H9 (cell line): ENCODE measurements around the gene ST3GAL6. TPM values are rescaled to one million over a fixed set of nuclear protein-coding genes. Genes with fewer than 3 reads are reported as not detected.

Experiments
- DNase-seq: peaks from one replicate; pipeline ENCODE4 v3.0.0-alpha.2; 2017
- H2AFZ ChIP-seq: one replicate; pipeline ENCODE4 v1.6.1; 2013; ENCODE audit warnings: mild to moderate bottlenecking, low read length, control low read depth, moderate library complexity
- H2AK5ac ChIP-seq: 2 replicates; pipeline ENCODE4 v1.6.1; 2013; ENCODE audit warnings: low read length, control low read depth, mixed read lengths; ENCODE audit not compliant: insufficient read length
- H2BK120ac ChIP-seq: one replicate; pipeline ENCODE4 v1.6.1; 2013; ENCODE audit warnings: low read depth, mild to moderate bottlenecking, low read length, control low read depth, inconsistent platforms; ENCODE audit not compliant: poor library complexity, severe bottlenecking
- H2BK12ac ChIP-seq: 2 replicates; pipeline ENCODE4 v1.6.1; 2013; ENCODE audit warnings: low read length, control low read depth, mixed read lengths, low read depth; ENCODE audit not compliant: insufficient read length
- H2BK15ac ChIP-seq: 2 replicates; pipeline ENCODE4 v1.6.1; 2013; ENCODE audit warnings: low read depth, low read length, control low read depth
- H2BK20ac ChIP-seq: one replicate; pipeline ENCODE4 v1.6.1; 2013; ENCODE audit warnings: low read depth, mild to moderate bottlenecking, low read length, control low read depth, inconsistent platforms; ENCODE audit not compliant: poor library complexity, severe bottlenecking
- H2BK5ac ChIP-seq: 2 replicates; pipeline ENCODE4 v1.6.1; 2013; ENCODE audit warnings: low read length, control low read depth, mixed read lengths; ENCODE audit not compliant: insufficient read length
- H3K14ac ChIP-seq: 2 replicates; pipeline ENCODE4 v1.6.1; 2013; ENCODE audit warnings: low read length, control low read depth; ENCODE audit not compliant: insufficient read depth
- H3K18ac ChIP-seq: 2 replicates; pipeline ENCODE4 v1.6.1; 2013; ENCODE audit warnings: low read depth, mild to moderate bottlenecking, mixed read lengths, low read length, control low read depth; ENCODE audit not compliant: insufficient read length
- H3K23ac ChIP-seq: 2 replicates; pipeline ENCODE4 v1.6.1; 2013; ENCODE audit warnings: low read length, control low read depth, mixed read lengths, low read depth; ENCODE audit not compliant: insufficient read length
- H3K23me2 ChIP-seq: 2 replicates; pipeline ENCODE4 v1.6.1; 2013; ENCODE audit warnings: low read depth, mild to moderate bottlenecking, mixed read lengths, low read length, control low read depth; ENCODE audit not compliant: insufficient read length, poor library complexity, severe bottlenecking
- H3K27ac ChIP-seq: 2 replicates; pipeline ENCODE4 v1.5.1; 2013; ENCODE audit warnings: low read length, control low read depth, mixed read lengths, low read depth; ENCODE audit not compliant: insufficient read length
- H3K27me3 ChIP-seq: 2 replicates; pipeline ENCODE4 v1.6.1; 2013; ENCODE audit warnings: low read length, control low read depth, inconsistent platforms; ENCODE audit not compliant: insufficient read depth
- H3K4ac ChIP-seq: 2 replicates; pipeline ENCODE4 v1.6.1; 2013; ENCODE audit warnings: low read depth, mild to moderate bottlenecking, control low read depth, inconsistent platforms, low read length, moderate library complexity
- H3K4me1 ChIP-seq: 2 replicates; pipeline ENCODE4 v1.6.1; 2013; ENCODE audit warnings: low read length, control low read depth, inconsistent platforms; ENCODE audit not compliant: insufficient read depth
- H3K4me2 ChIP-seq: 2 replicates; pipeline ENCODE4 v1.6.1; 2013; ENCODE audit warnings: low read length, control low read depth, mixed read lengths; ENCODE audit not compliant: insufficient read length, insufficient read depth
- H3K56ac ChIP-seq: 2 replicates; pipeline ENCODE4 v1.6.1; 2013; ENCODE audit warnings: low read depth, mild to moderate bottlenecking, mixed read lengths, low read length, control low read depth; ENCODE audit not compliant: insufficient read length
- H3K79me1 ChIP-seq: 2 replicates; pipeline ENCODE4 v1.6.1; 2013; ENCODE audit warnings: low read depth, mild to moderate bottlenecking, moderate library complexity, low read length, control low read depth, inconsistent platforms; ENCODE audit not compliant: insufficient read depth, poor library complexity, severe bottlenecking
- H3K79me2 ChIP-seq: 2 replicates; pipeline ENCODE4 v1.6.1; 2013; ENCODE audit warnings: low read length, control low read depth, inconsistent platforms; ENCODE audit not compliant: insufficient read depth
- H3K9ac ChIP-seq: 2 replicates; pipeline ENCODE4 v1.6.1; 2013; ENCODE audit warnings: low read length, control low read depth, mixed read lengths; ENCODE audit not compliant: insufficient read length; ENCODE audit errors: extremely low read depth
- H3K9me3 ChIP-seq: one replicate; pipeline ENCODE4 v1.6.1; 2013; ENCODE audit warnings: low read depth, low read length, inconsistent platforms; ENCODE audit not compliant: control insufficient read depth
- H3T11ph ChIP-seq: one replicate; pipeline ENCODE4 v1.6.1; 2013; ENCODE audit warnings: mild to moderate bottlenecking, low read length, control low read depth, inconsistent platforms
- H4K20me1 ChIP-seq: one replicate; pipeline ENCODE4 v1.6.1; 2013; ENCODE audit not compliant: control insufficient read depth, insufficient read length, insufficient read depth
- H4K5ac ChIP-seq: 2 replicates; pipeline ENCODE4 v1.6.1; 2013; ENCODE audit warnings: low read depth, mild to moderate bottlenecking, mixed read lengths, low read length, control low read depth; ENCODE audit not compliant: insufficient read length
- H4K8ac ChIP-seq: replicated peaks from 2 replicates; pipeline ENCODE4 v1.6.1; 2013; ENCODE audit warnings: low read length, control low read depth, mixed read lengths, low read depth; ENCODE audit not compliant: insufficient read length
- H4K91ac ChIP-seq: 2 replicates; pipeline ENCODE4 v1.6.1; 2013; ENCODE audit warnings: low read depth, mild to moderate bottlenecking, moderate library complexity, mixed read lengths, low read length, control low read depth; ENCODE audit not compliant: insufficient read length
- H3K27ac Mint-ChIP-seq, 3 experiments: 2 replicates in 2 of 3; 3 replicates in 1 of 3; pipeline ENCODE4 v1.8.0; 2020 to 2021; ENCODE audit warnings: mixed read lengths in 3 of 3, mild to moderate bottlenecking in 1 of 3, moderate library complexity in 1 of 3
- H3K27me3 Mint-ChIP-seq: 2 replicates; pipeline ENCODE4 v1.8.0; 2021; ENCODE audit warnings: low read depth, mild to moderate bottlenecking, moderate library complexity, mixed read lengths
- H3K36me3 Mint-ChIP-seq, 3 experiments: 2 replicates in 2 of 3; 3 replicates in 1 of 3; pipeline ENCODE4 v1.8.0; 2020 to 2021; ENCODE audit warnings: low read depth in 3 of 3, mixed read lengths in 3 of 3; ENCODE audit not compliant: insufficient read depth in 1 of 3
- H3K4me1 Mint-ChIP-seq, 2 experiments: 2 replicates each; pipeline ENCODE4 v1.8.0; 2020; ENCODE audit warnings: mixed read lengths in 2 of 2
- H3K4me3 Mint-ChIP-seq, 2 experiments: 2 replicates in 1 of 2; 3 replicates in 1 of 2; pipeline ENCODE4 v1.8.0; 2020 to 2021; ENCODE audit warnings: mild to moderate bottlenecking in 2 of 2, mixed read lengths in 2 of 2, moderate library complexity in 1 of 2
- H3K9me3 Mint-ChIP-seq, 2 experiments: 2 replicates in 1 of 2; 3 replicates in 1 of 2; pipeline ENCODE4 v1.8.0; 2020; ENCODE audit warnings: mild to moderate bottlenecking in 2 of 2, mixed read lengths in 2 of 2, moderate library complexity in 1 of 2
- CTCF ChIP-seq: fragments of 200-600 bp; sonication (generic); conservative IDR thresholded peaks from 3 replicates; pipeline ENCODE4 v1.8.0; 2021; ENCODE audit warnings: antibody characterized with exemption, mild to moderate bottlenecking
- WGBS: extraction: QIAGEN DNeasy Blood & Tissue Kit; methylation state at CpG from one replicate; pipeline ENCODE4 v1.1.7; 2013; ENCODE audit warnings: missing lambda C conversion rate, low lambda C conversion rate, mixed read lengths; ENCODE audit not compliant: insufficient read length; ENCODE audit errors: extremely low coverage; 5-methylcytosine and 5-hydroxymethylcytosine counted together
- total RNA-seq: library from RNA; stranded (reverse); gene quantifications from 2 replicates; pipeline ENCODE4 v1.2.1, GENCODE V29; 2021

The ST3GAL6 gene
- total RNA-seq, 1 experiment from 2014 or later, result 6.4 TPM

DNA sequence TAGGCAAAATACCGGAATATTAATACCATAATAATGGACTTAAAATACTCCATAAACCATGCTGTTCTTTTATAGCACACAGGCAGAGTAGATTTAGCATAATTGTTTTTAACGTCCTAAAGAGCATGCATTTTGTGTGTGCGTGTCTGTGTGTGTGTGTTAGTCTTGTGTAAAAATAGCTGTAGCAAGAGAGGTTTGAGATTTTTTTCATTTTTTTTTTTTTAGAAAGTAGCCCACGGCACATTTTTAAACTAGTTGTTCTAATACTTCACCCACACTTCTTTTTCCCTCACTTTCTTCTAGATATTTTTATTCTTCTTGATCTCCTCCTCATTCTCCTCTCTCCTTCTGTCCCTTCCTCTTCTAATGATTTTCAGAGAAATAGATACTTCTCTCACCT, 7.5 kb upstream of the ST3GAL6 start:
- no peak overlapping the region for H2BK12ac ChIP-seq
- no peak overlapping the region for H4K91ac ChIP-seq
- H3K4ac ChIP-seq, result no peak overlapping the region
- no peak overlapping the region for H4K8ac ChIP-seq
- no peak for TF ChIP-seq CTCF
- no peak overlapping the region for H3T11ph ChIP-seq
- H3K23me2 ChIP-seq, result no peaks in the 10 kb centered on the region
- Mint-ChIP-seq H3K27me3 (no peaks in the 10 kb centered on the region), H3K36me3 (no peaks in the 10 kb centered on the region), H3K4me1 (peaks cover 2 to 12% of the 10 kb centered on the region in 2 experiments; a peak in 3 of 4 replicates), H3K4me3 (no peak overlapping the region), H3K9me3 (no peaks in the 10 kb centered on the region), H3K27ac (no peak overlapping the region; a peak in 1 of 7 replicates)
- H3K4me1 ChIP-seq, result no peaks in the 10 kb centered on the region
- H2BK5ac ChIP-seq, result no peak overlapping the region
- H2AFZ ChIP-seq, result no peak overlapping the region
- no peak overlapping the region for H3K23ac ChIP-seq
- no peak overlapping the region for H4K5ac ChIP-seq
- no peak for DNase-seq
- WGBS, result no CpG with 5 or more reads among the region's 4 CpGs
- H2BK120ac ChIP-seq, result no peak overlapping the region
- H3K27me3 ChIP-seq, result no peaks in the 10 kb centered on the region
- no peaks in the 10 kb centered on the region for H4K20me1 ChIP-seq
- no peaks in the 10 kb centered on the region for H3K79me1 ChIP-seq
- no peak overlapping the region for H3K27ac ChIP-seq
- H3K14ac ChIP-seq, result no peak overlapping the region
- no peak overlapping the region for H3K4me2 ChIP-seq
- H3K9ac ChIP-seq, result no peak overlapping the region
- H3K79me2 ChIP-seq, result no peaks in the 10 kb centered on the region
- no peaks in the 10 kb centered on the region for H3K9me3 ChIP-seq
- no peak overlapping the region for H2BK15ac ChIP-seq
- no peak overlapping the region for H3K56ac ChIP-seq
- H3K18ac ChIP-seq, result no peak overlapping the region
- H2AK5ac ChIP-seq, result no peak overlapping the region
- no peak overlapping the region for H2BK20ac ChIP-seq
